ENCODE data around the gene MSMP. TPM values are rescaled to one million over a fixed set of nuclear protein-coding genes. Genes with fewer than 3 reads are reported as not detected.
A peak's percentile ranks its signal among the peaks of the same experiment; 100 is the strongest.

The MSMP gene
- total RNA-seq, 4 donors from 2014 or later, result 1.3 TPM; not detected in 3

- TF ChIP-seq POLR2AphosphoS5 (IDR thresholded peaks at IDR 0.05) (no peak), CTCF (IDR thresholded peaks at IDR 0.05) (no peak), EP300 (IDR thresholded peaks at IDR 0.05) (no peak), POLR2A (IDR thresholded peaks at IDR 0.05; ENCODE audit: low read depth) (no peak)
- Histone ChIP-seq H3K9me3 (no peaks in the 10 kb centered on the region), H3K36me3 (no peaks in the 10 kb centered on the region), H3K4me3 (peak overlapping the region; percentile 68 to 82 (median 68)), H3K27ac (replicated peaks in 1 of 4) (peak overlapping the region; percentile 85 to 91 (median 87)), H3K4me1 (peaks cover 28 to 64% (median 57%) of the 10 kb centered on the region in 4 donors), H3K27me3 (no peaks in the 10 kb centered on the region)
- no peak for DNase-seq (ENCODE audit: extremely low spot score)
- intact Hi-C loops (cut with DNase I), result no loop called here
- WGBS, result 47% methylated on average over 14 of the region's 34 CpGs
These were observed 38.1 kb upstream of the MSMP start for GRCh38 chr9:35792024-35792813.

GRCh38 chr9:35791297-35791921 lies 37.3 kb upstream of the MSMP start, which contains the start of gene NPR2:
NPR2 (plus strand) TSS chr9:35791591; CDS start chr9:35792409, 818 bp downstream.
- intact Hi-C loops (cut with DNase I), result loop anchor here (2.0 kb wide), 2 partner anchors 35 to 91 kb away; no protein-coding TSS in a partner anchor
- WGBS, result 3% methylated on average over 13 of the region's 64 CpGs

GRCh38 chr9:35790385-35791296 lies 36.6 kb upstream of the MSMP start:
- no peaks in the 10 kb centered on the region for H3K9me3 ChIP-seq
- H3K27me3 ChIP-seq, result no peaks in the 10 kb centered on the region
- no peaks in the 10 kb centered on the region for H3K36me3 ChIP-seq
- intact Hi-C loops (cut with DNase I), result loop anchor here (2.0 kb wide), 2 partner anchors 36 to 92 kb away; no protein-coding TSS in a partner anchor
- peak in 1 of 2 donors; percentile 53 for TF ChIP-seq POLR2AphosphoS5 (IDR thresholded peaks at IDR 0.05)
- no peak for TF ChIP-seq POLR2A (IDR thresholded peaks at IDR 0.05; ENCODE audit: low read depth)
- TF ChIP-seq CTCF (IDR thresholded peaks at IDR 0.05), result peak; percentile 83 to 91 (median 85)
- no peak for TF ChIP-seq EP300 (IDR thresholded peaks at IDR 0.05)
- H3K4me1 ChIP-seq, result peaks cover 28 to 54% (median 53%) of the 10 kb centered on the region in 4 donors
- peak overlapping the region; percentile 68 to 82 (median 68) for H3K4me3 ChIP-seq
- 39% methylated on average over 29 of the region's 37 CpGs for WGBS
- peak overlapping the region; percentile 85 to 91 (median 87) for H3K27ac ChIP-seq (replicated peaks in 1 of 4)
- no peak for DNase-seq (ENCODE audit: extremely low spot score)

More at GRCh38 chr9:35791297-35791921, 37.3 kb upstream of the MSMP start, which contains the start of gene NPR2:
- Histone ChIP-seq H3K27ac (replicated peaks in 1 of 4) (peak within 1 kb of the TSS; percentile 85 to 91 (median 87)), H3K4me3 (peak within 1 kb of the TSS; percentile 68 to 82 (median 68)), H3K27me3 (no peaks in the 10 kb centered on the region), H3K4me1 (peaks cover 28 to 62% (median 57%) of the 10 kb centered on the region in 4 donors), H3K36me3 (no peaks in the 10 kb centered on the region), H3K9me3 (no peaks in the 10 kb centered on the region)
- TF ChIP-seq POLR2AphosphoS5 (IDR thresholded peaks at IDR 0.05) (peak in 1 of 2 donors; percentile 14), POLR2A (IDR thresholded peaks at IDR 0.05; ENCODE audit: low read depth) (no peak)
- no peak for DNase-seq (ENCODE audit: extremely low spot score)

- Histone ChIP-seq H3K27me3 (no peaks in the 10 kb centered on the region), H3K9me3 (no peaks in the 10 kb centered on the region), H3K4me1 (peaks cover 28 to 48% (median 47%) of the 10 kb centered on the region in 4 donors), H3K27ac (replicated peaks in 1 of 4) (peak overlapping the region in 1 of 4 donors; percentile 91), H3K36me3 (no peaks in the 10 kb centered on the region), H3K4me3 (peak overlapping the region in 1 of 4 donors; percentile 68)
- TF ChIP-seq POLR2A (IDR thresholded peaks at IDR 0.05; ENCODE audit: low read depth) (no peak), POLR2AphosphoS5 (IDR thresholded peaks at IDR 0.05) (no peak), CTCF (IDR thresholded peaks at IDR 0.05) (no peak)
- WGBS, result 31% methylated on average over 4 of the region's 4 CpGs
- DNase-seq (ENCODE audit: extremely low spot score), result no peak
- intact Hi-C loops (cut with DNase I), result loop anchor here (2.0 kb wide), 2 partner anchors 37 to 93 kb away; no protein-coding TSS in a partner anchor
These were observed 35.9 kb upstream of the MSMP start for GRCh38 chr9:35790025-35790384.

Measured in esophagus muscularis mucosa (tissue), 4 donors.